ENCODE measurements around the gene CDC14B.
A peak's percentile ranks its signal among the peaks of the same experiment; 100 is the strongest.

Gene CDC14B

GRCh38 chr9:96464426-96464825, 155.2 kb downstream of the CDC14B start:
- no peak overlapping the region for H3K4me3 ChIP-seq (ENCODE audit: low read length)
- TF ChIP-seq ZNF274 (IDR thresholded peaks at IDR 0.05; ENCODE audit: low read depth, low read length), result no peak

DNA sequence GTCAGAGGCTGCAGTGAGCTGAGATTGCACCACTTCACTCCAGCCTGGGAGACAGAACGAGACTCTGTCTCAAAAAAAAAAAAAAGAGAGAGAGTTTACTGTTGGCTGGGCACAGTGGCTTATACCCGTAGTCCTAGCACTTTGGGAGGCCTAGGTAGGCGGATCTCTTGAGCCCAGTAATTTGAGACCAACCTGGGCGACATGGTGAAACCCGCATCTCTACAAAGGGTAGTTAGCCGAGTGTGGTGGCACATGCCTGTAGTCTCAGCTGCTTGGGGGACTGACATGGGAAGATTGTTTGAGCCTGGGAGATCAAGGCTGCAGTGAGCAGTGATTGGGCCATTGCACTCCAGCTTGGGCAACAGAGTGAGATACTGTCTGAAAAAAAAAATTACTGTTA, 157.1 kb downstream of the CDC14B start:
- no peak for TF ChIP-seq ZNF274 (IDR thresholded peaks at IDR 0.05; ENCODE audit: low read depth, low read length)

DNA sequence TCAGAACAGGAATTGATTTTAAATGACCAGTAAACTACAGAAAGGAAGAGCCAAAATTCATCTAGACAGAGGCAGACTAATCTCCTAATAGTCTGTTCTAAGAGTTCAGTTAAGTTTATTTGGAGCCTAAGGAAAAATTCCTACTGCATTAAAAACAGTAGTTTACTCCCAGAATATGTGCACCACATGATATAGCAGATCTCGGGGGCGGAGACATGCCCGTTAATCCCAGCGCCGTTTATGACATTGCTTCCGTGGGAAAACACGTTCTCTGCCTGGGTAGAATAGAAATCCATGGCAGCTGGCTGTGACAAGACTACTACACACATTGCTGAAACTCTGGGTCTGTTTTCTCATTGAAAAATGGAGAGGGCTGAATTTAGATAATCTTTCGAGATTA, 158.3 kb downstream of the CDC14B start:
- no peak for TF ChIP-seq ZNF274 (IDR thresholded peaks at IDR 0.05; ENCODE audit: low read depth, low read length)
- H3K4me3 ChIP-seq (ENCODE audit: low read length), result no peak overlapping the region

More for the DNA sequence above, 157.1 kb downstream of the CDC14B start:
- H3K4me3 ChIP-seq (ENCODE audit: low read length), result no peak overlapping the region

DNA sequence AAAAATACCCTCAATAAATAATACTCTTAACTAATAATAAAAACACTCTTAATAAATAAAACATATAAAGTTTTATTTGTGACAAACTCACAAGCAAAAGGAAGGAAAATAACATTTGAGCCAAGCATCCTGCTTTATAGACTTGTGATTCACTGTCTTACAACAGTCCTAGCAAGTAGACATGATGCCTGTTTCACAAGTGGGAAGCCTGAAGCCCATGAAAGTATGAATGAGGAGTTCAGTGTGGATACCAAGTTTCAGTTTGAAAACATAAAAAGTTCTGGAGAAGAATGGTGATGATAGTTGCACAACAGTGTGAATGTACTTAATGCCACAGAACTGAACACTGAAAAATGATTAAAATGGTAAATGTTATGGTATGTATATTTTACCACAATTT, 158.8 kb downstream of the CDC14B start:
- no peak overlapping the region for H3K4me3 ChIP-seq (ENCODE audit: low read length)
- TF ChIP-seq ZNF274 (IDR thresholded peaks at IDR 0.05; ENCODE audit: low read depth, low read length), result no peak

GRCh38 chr9:96460470-96460869, 159.2 kb downstream of the CDC14B start:
- no peak for TF ChIP-seq ZNF274 (IDR thresholded peaks at IDR 0.05; ENCODE audit: low read depth, low read length)
- no peak overlapping the region for H3K4me3 ChIP-seq (ENCODE audit: low read length)

- no peak overlapping the region for H3K4me3 ChIP-seq (ENCODE audit: low read length)
- no peak for TF ChIP-seq ZNF274 (IDR thresholded peaks at IDR 0.05; ENCODE audit: low read depth, low read length)
Measured at GRCh38 chr9:96459268-96460007, 160.2 kb downstream of the CDC14B start.

- TF ChIP-seq ZNF274 (IDR thresholded peaks at IDR 0.05; ENCODE audit: low read depth, low read length), result no peak
Measured at GRCh38 chr9:96458226-96458625, 161.4 kb downstream of the CDC14B start.

DNA sequence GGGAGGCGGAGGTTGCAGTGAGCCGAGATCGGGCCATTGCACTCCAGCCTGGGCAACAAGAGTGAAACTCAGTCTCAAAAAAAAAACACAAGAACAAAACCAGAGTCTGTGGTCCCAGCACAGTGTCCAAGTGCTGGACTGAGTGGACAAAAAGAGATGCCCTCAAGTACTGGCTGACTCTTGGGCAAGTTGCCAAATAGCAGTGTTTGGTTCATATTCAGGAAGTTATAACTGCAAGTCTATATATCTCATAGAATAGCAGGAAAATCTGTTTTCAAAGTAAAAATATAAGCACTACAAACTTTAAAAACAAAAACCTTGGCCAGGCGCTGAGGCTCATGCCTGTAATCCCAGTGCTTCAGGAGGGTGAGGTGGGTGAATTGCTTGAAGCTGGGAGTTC, 162.4 kb downstream of the CDC14B start:
- no peak for TF ChIP-seq ZNF274 (IDR thresholded peaks at IDR 0.05; ENCODE audit: low read depth, low read length)

More at GRCh38 chr9:96458226-96458625, 161.4 kb downstream of the CDC14B start:
- H3K4me3 ChIP-seq (ENCODE audit: low read length), result no peak overlapping the region

DNA sequence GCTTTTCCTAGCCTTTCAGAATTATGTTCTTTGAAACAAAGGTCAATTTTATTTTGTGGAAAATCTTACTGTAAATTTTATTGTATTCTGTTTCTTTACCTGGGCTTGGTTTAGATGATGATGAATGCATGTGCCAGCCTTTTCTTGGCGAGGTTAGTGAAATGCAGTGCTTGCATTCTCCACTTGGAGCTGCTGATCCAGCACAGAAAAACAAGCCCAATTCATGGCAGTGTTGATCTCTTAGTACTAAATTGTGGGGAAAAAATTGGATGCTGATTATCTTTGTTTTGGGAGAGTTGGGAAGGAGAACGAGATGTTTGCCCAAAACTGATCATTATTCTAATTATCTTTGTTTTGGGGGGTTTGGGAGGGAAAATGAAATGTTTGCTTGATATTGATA, 166.0 kb downstream of the CDC14B start:
- no peak overlapping the region for H3K4me3 ChIP-seq (ENCODE audit: low read length)
- TF ChIP-seq ZNF274 (IDR thresholded peaks at IDR 0.05; ENCODE audit: low read depth, low read length), result no peak

More for the DNA sequence above, 162.4 kb downstream of the CDC14B start:
- no peak overlapping the region for H3K4me3 ChIP-seq (ENCODE audit: low read length)

DNA sequence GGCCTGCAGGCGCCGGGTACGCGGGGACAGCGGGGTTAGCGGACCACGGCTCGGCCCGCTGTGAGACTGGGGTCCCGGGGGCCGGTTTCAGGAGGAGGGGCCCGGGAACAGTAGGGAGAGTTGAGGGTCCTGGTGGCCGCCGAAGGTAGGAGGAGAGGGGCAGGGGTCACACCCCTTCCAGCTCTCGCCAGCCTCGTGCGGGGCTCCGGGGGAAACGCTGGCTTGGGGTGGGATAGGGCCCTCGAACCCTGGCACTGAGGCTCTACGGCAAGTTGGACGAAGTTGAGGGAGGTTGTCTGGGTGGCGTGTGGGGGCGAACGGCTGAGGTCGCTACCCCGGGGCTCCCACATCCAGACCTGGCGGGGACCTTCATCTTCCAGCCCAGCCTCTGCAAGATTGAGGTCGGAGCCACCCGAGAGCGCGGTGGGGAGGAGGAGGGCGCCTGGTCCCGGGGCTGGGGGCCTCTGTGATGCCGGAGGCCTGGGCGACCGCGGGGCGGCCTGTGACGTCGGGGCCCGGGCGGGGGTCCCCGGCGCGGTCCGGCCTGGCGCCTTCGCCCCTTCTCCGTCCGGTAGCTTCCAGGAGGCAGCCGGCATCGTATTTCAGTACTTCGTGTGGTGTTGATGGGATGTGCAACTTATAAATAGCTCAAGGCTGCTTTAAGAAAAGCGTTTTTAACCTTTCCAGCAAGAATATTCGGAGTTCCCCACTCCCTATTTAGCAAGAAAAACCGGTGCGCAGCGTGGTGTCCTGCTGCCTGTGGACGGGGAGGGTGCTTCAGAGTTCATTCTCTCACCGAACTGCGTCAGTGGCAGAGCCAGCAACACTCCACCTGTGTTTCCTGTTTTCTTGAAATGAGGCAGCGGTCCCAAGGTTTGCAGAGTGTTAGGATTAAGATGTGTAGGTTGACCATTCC, 168.8 kb downstream of the CDC14B start:
- peak overlapping the region; percentile 78 for H3K4me3 ChIP-seq (ENCODE audit: low read length)
- TF ChIP-seq ZNF274 (IDR thresholded peaks at IDR 0.05; ENCODE audit: low read depth, low read length), result no peak

Data from GM08714 (cell line).